Ishikawa (cell line): ENCODE data around the gene ATRNL1.

Source experiments
- CEBPB ChIP-seq: IDR thresholded peaks from 2 replicates; pipeline ENCODE4 v1.6.1; 2012
- CREB1 ChIP-seq: IDR thresholded peaks from 2 replicates; pipeline ENCODE4 v1.6.1; 2012; ENCODE audit warnings: low read depth
- EGR1 ChIP-seq: IDR thresholded peaks from 2 replicates; pipeline ENCODE4 v1.6.1; 2012
- EP300 ChIP-seq: IDR thresholded peaks from 2 replicates; pipeline ENCODE4 v1.6.1; 2012; ENCODE audit warnings: borderline replicate concordance
- FOXM1 ChIP-seq: IDR thresholded peaks from 2 replicates; pipeline ENCODE4 v1.6.1; 2012; ENCODE audit warnings: low read depth, borderline replicate concordance
- MAX ChIP-seq: IDR thresholded peaks from 2 replicates; pipeline ENCODE4 v1.6.1; 2012
- NFIC ChIP-seq: IDR thresholded peaks from 2 replicates; pipeline ENCODE4 v1.6.1; 2012
- RAD21 ChIP-seq: IDR thresholded peaks from 2 replicates; pipeline ENCODE4 v1.6.1; 2012; ENCODE audit warnings: low read depth
- REST ChIP-seq: IDR thresholded peaks from 2 replicates; pipeline ENCODE4 v1.6.1; 2012; ENCODE audit warnings: low read depth, mild to moderate bottlenecking
- TAF1 ChIP-seq: IDR thresholded peaks from 2 replicates; pipeline ENCODE4 v1.6.1; 2012; ENCODE audit warnings: low read depth, mild to moderate bottlenecking
- TCF12 ChIP-seq: IDR thresholded peaks from 2 replicates; pipeline ENCODE4 v1.6.1; 2012; ENCODE audit warnings: low read depth
- YY1 ChIP-seq: IDR thresholded peaks from 2 replicates; pipeline ENCODE4 v1.6.1; 2012; ENCODE audit warnings: low read depth
- ZBTB7A ChIP-seq: IDR thresholded peaks from 2 replicates; pipeline ENCODE4 v1.6.1; 2012; ENCODE audit warnings: low read depth
- TF ChIP-seq, protein P1 (sequence below): IDR thresholded peaks from 2 replicates; pipeline ENCODE4 v1.6.1; 2012

GRCh38 chr10:115073796-115074195, 19.4 kb upstream of the ATRNL1 start:
- TF ChIP-seq REST (no peak), MAX (no peak), NFIC (no peak), TCF12 (no peak), EP300 (no peak), TAF1 (no peak), YY1 (no peak), FOXM1 (no peak), CEBPB (no peak), RAD21 (no peak), CREB1 (no peak), ZBTB7A (no peak), EGR1 (no peak)
- TF ChIP-seq, protein P1, sequence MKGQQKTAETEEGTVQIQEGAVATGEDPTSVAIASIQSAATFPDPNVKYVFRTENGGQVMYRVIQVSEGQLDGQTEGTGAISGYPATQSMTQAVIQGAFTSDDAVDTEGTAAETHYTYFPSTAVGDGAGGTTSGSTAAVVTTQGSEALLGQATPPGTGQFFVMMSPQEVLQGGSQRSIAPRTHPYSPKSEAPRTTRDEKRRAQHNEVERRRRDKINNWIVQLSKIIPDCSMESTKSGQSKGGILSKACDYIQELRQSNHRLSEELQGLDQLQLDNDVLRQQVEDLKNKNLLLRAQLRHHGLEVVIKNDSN, result no peak
